ENCODE data around the gene RRAGB.
"Not testable (repeated sequence)": the region's sequence is repeated elsewhere in the genome, so short reads cannot be mapped to it uniquely, and the experiment has no call there.

RRAGB gene, protein sequence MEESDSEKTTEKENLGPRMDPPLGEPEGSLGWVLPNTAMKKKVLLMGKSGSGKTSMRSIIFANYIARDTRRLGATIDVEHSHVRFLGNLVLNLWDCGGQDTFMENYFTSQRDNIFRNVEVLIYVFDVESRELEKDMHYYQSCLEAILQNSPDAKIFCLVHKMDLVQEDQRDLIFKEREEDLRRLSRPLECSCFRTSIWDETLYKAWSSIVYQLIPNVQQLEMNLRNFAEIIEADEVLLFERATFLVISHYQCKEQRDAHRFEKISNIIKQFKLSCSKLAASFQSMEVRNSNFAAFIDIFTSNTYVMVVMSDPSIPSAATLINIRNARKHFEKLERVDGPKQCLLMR

GRCh38 chrX:55717521-55718497 lies at the start of gene RRAGB:
RRAGB (plus strand) TSS chrX:55717749; CDS start chrX:55718328, 579 bp downstream.
- Histone ChIP-seq H4K20me1 (ENCODE audit: insufficient read depth, low read length) (no peaks in the 10 kb centered on the region), H3K9me2 (replicated peaks; ENCODE audit: insufficient read depth, low read length) (no peaks in the 10 kb centered on the region), H3F3A (ENCODE audit: insufficient read depth, low read length) (no peaks in the 10 kb centered on the region; the same call in 1 of the 2 replicates), H3K4me1 (ENCODE audit: low read length) (no peaks in the 10 kb centered on the region), H2AFZ (ENCODE audit: low read length) (peak within 1 kb of the TSS; percentile 67), H3K36me3 (replicated peaks; ENCODE audit: insufficient read depth, low read length) (no peaks in the 10 kb centered on the region), H3K27ac (ENCODE audit: low read length) (peak within 1 kb of the TSS; percentile 92), H3K9me3 (replicated peaks; ENCODE audit: insufficient read depth, low read length) (no peaks in the 10 kb centered on the region), H3K4me3 (ENCODE audit: low read length) (peak within 1 kb of the TSS; percentile 71), H3K27me3 (replicated peaks; ENCODE audit: insufficient read depth, low read length) (no peaks in the 10 kb centered on the region), H3K9ac (ENCODE audit: low read length) (peak within 1 kb of the TSS; percentile 74), H3K79me2 (ENCODE audit: low read length) (0 out of 2 replicates have a peak, but pooled peaks cover 6% of the 10 kb centered on the region), H3K4me2 (ENCODE audit: low read depth, low read length) (peak within 1 kb of the TSS; percentile 70)
- TF ChIP-seq EZH2 (optimal IDR thresholded peaks at IDR 0.05; ENCODE audit: low read depth, low read length) = no peak
- peak; percentile 70 for TF ChIP-seq CTCF (IDR thresholded peaks at IDR 0.05; ENCODE audit: low read length)
- DNase-seq = peak; percentile 95

GRCh38 chrX:55668084-55668483 lies 49.5 kb upstream of the RRAGB start:
- no peak overlapping the region for H3K4me2 ChIP-seq (ENCODE audit: low read depth, low read length)
- no peaks in the 10 kb centered on the region for H3K4me1 ChIP-seq (ENCODE audit: low read length)
- no peak overlapping the region for H2AFZ ChIP-seq (ENCODE audit: low read length)
- H3K9ac ChIP-seq (ENCODE audit: low read length) = no peak overlapping the region
- H3F3A ChIP-seq (ENCODE audit: insufficient read depth, low read length) = no peaks in the 10 kb centered on the region
- no peak overlapping the region for H3K4me3 ChIP-seq (ENCODE audit: low read length)
- DNase-seq = no peak
- no peaks in the 10 kb centered on the region for H3K9me2 ChIP-seq (replicated peaks; ENCODE audit: insufficient read depth, low read length)
- H3K27me3 ChIP-seq (replicated peaks; ENCODE audit: insufficient read depth, low read length) = no peaks in the 10 kb centered on the region
- no peaks in the 10 kb centered on the region for H3K9me3 ChIP-seq (replicated peaks; ENCODE audit: insufficient read depth, low read length)
- no peaks in the 10 kb centered on the region for H3K36me3 ChIP-seq (replicated peaks; ENCODE audit: insufficient read depth, low read length)
- H4K20me1 ChIP-seq (ENCODE audit: insufficient read depth, low read length) = no peaks in the 10 kb centered on the region
- H3K79me2 ChIP-seq (ENCODE audit: low read length) = no peaks in the 10 kb centered on the region
- no peak overlapping the region for H3K27ac ChIP-seq (ENCODE audit: low read length)
- TF ChIP-seq CTCF (IDR thresholded peaks at IDR 0.05; ENCODE audit: low read length) (no peak), EZH2 (optimal IDR thresholded peaks at IDR 0.05; ENCODE audit: low read depth, low read length) (no peak), EZH2phosphoT487 (IDR thresholded peaks at IDR 0.05; ENCODE audit: low read length) (no peak)

- not testable (repeated sequence) for H3K27me3 ChIP-seq (replicated peaks; ENCODE audit: insufficient read depth, low read length); H3F3A ChIP-seq (ENCODE audit: insufficient read depth, low read length); H3K9ac ChIP-seq (ENCODE audit: low read length); H3K9me3 ChIP-seq (replicated peaks; ENCODE audit: insufficient read depth, low read length); H3K79me2 ChIP-seq (ENCODE audit: low read length); H3K4me2 ChIP-seq (ENCODE audit: low read depth, low read length); H3K9me2 ChIP-seq (replicated peaks; ENCODE audit: insufficient read depth, low read length); H2AFZ ChIP-seq (ENCODE audit: low read length); H3K36me3 ChIP-seq (replicated peaks; ENCODE audit: insufficient read depth, low read length); H3K27ac ChIP-seq (ENCODE audit: low read length); H3K4me3 ChIP-seq (ENCODE audit: low read length); DNase-seq; H3K4me1 ChIP-seq (ENCODE audit: low read length); H4K20me1 ChIP-seq (ENCODE audit: insufficient read depth, low read length)
Observed at GRCh38 chrX:55688579-55688978, 29.0 kb upstream of the RRAGB start.
